Activated CD8-positive, alpha-beta memory T cell treated with anti-CD3 and anti-CD28 coated beads for 36 hours (primary cell): ENCODE measurements around the gene PLPPR2. TPM values are rescaled to one million over a fixed set of nuclear protein-coding genes. Genes with fewer than 3 reads are reported as not detected.

Experiments used
- CTCF ChIA-PET: fragments of 350-600 bp; sonication (Branson Sonifier 250); formaldehyde crosslinking; loops from one replicate; lab custom pipeline; 2021; ENCODE audit warnings: antibody characterized with exemption; lab: Charles Lee
- POLR2A ChIA-PET: fragments of 350-600 bp; sonication (Branson Sonifier 250); formaldehyde crosslinking; loops from one replicate; lab custom pipeline; 2021; ENCODE audit warnings: antibody characterized with exemption; lab: Charles Lee
- total RNA-seq, 2 experiments: library from RNA; stranded (reverse); gene quantifications; one replicate each; pipeline ENCODE4 v1.2.3, GENCODE V29; 2021

Gene PLPPR2
- total RNA-seq, 2 experiments from 2014 or later = 1.3 to 1.7 TPM

DNA sequence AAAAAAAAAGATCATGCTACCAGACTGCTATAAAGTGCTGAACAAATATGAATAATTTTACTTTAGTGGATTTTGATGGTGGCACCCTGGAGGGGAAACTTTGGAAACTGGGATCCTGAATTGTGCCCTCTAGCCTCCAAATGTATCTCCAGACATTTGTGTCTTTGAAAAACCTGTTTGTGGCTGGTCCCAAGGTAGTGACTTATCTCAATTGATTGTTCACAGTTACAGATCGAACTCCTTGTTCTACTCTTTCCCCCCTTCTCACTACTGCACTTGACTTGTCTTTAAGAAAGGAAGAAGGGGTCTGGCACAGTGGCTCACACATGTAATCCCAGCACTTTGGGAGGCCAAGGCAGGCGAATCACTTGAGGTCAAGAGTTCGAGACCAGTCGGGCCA, 53.4 kb downstream of the PLPPR2 start:
- CTCF ChIA-PET = no interaction called here
- POLR2A ChIA-PET = no interaction called here

DNA sequence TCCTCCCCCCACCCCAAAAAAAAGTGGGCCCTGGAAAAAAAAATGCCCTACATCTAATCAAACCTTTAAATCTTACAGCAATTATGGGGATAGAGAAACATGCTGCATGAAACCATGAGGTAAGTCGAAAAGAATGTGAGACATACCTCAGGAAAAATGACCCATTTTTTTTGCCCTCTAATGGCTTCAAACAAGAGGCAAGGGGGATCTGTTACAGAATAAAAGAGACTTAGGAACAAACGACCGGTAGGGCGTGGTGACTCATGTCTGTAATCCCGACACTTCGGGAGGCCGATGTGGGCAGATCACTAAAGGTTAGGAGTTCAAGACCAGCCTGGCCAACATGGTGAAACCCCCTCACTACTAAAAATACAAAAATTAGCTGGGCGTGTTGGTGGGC, 55.5 kb downstream of the PLPPR2 start:
- CTCF ChIA-PET = interaction anchor here (0.7 kb wide), 1 partner anchor 19 kb away, joined by 6 read pairs; no protein-coding TSS in a partner anchor

DNA sequence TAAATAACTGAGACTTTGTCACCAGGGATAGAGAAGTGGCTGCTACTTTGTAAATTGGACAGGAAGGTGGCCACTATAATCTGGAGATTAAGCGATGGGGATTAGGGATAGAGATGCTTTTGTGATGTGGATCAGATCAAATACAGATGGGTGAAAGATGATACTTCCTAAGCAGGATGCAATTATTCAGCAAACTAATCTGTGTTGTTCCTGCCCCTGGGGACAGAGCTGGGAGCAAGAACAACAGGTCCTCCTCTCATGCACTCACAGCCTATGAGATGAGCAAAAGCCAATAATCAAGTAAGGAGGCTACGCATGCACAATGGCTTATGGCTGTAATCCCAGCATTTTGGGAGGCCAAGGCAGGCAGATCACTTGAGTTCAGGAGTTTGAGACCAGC, 59.3 kb downstream of the PLPPR2 start:
- POLR2A ChIA-PET = no interaction called here

More for the DNA sequence above, 55.5 kb downstream of the PLPPR2 start:
- POLR2A ChIA-PET = no interaction called here

More for the DNA sequence above, 59.3 kb downstream of the PLPPR2 start:
- CTCF ChIA-PET = no interaction called here

Other genes starting within 250 kb of the PLPPR2 start
- gene SPC24, start 199.7 kb upstream of the PLPPR2 start, total RNA-seq = 10 to 100 TPM; 37.7 to 37.9 TPM
- gene KANK2, start 157.9 kb upstream of the PLPPR2 start, total RNA-seq = 1 to 10 TPM; 1.5 to 3.2 TPM
- gene ANGPTL8, start 115.8 kb upstream of the PLPPR2 start, total RNA-seq = not detected
- 1 to 10 TPM; 2.2 to 3.0 TPM for gene DOCK6, start 92.9 kb upstream of the PLPPR2 start, total RNA-seq
- gene TSPAN16, start 59.3 kb upstream of the PLPPR2 start, total RNA-seq = not detected
- gene RAB3D, start 15.8 kb upstream of the PLPPR2 start, total RNA-seq = 1 to 10 TPM; 5.4 to 5.5 TPM
- 10 to 100 TPM; 26.0 to 29.3 TPM for gene TMEM205, start 9.2 kb upstream of the PLPPR2 start, total RNA-seq
- 10 to 100 TPM; 10.9 to 12.1 TPM for gene CCDC159, start 8.9 kb upstream of the PLPPR2 start, total RNA-seq
- gene SWSAP1, start 19.2 kb downstream of the PLPPR2 start, total RNA-seq = 1 to 10 TPM; 1.6 to 2.6 TPM
- gene EPOR, start 28.9 kb downstream of the PLPPR2 start, total RNA-seq = 1 to 10 TPM; 4.9 to 5.2 TPM
- not detected for gene RGL3, start 63.9 kb downstream of the PLPPR2 start, total RNA-seq
- gene ODAD3, start 79.7 kb downstream of the PLPPR2 start, total RNA-seq = under 1 TPM in 1 of 2 experiments, not detected in 1; 0.19 TPM
- 100 to 1,000 TPM; 254 to 256 TPM for gene PRKCSH, start 80.2 kb downstream of the PLPPR2 start, total RNA-seq
- not detected for gene ELAVL3, start 125.6 kb downstream of the PLPPR2 start, total RNA-seq
- gene ZNF653, start 150.4 kb downstream of the PLPPR2 start, total RNA-seq = 10 to 100 TPM; 13.5 to 16.6 TPM
- 10 to 100 TPM; 52.4 to 56.4 TPM for gene ECSIT, start 173.7 kb downstream of the PLPPR2 start, total RNA-seq
- gene CNN1, start 183.4 kb downstream of the PLPPR2 start, total RNA-seq = not detected
- gene ELOF1, start 203.8 kb downstream of the PLPPR2 start, total RNA-seq = 10 to 100 TPM; 64.2 to 68.5 TPM
- gene ACP5, start 222.2 kb downstream of the PLPPR2 start, total RNA-seq = 1 to 10 TPM; 2.5 to 3.1 TPM
- gene ZNF627, start 242.1 kb downstream of the PLPPR2 start, total RNA-seq = 1 to 10 TPM; 5.3 to 5.4 TPM